ENCODE measurements around the gene PLIN4. TPM values are rescaled to one million over a fixed set of nuclear protein-coding genes. Genes with fewer than 3 reads are reported as not detected.

PLIN4 gene
- total and polyA plus RNA-seq, 9 of the 15 experiments (the other 6 are each of a cell fraction or from before 2014, with no cell fraction given): 0.04 to 0.16 (median 0.07) TPM; not detected in 3

DNA sequence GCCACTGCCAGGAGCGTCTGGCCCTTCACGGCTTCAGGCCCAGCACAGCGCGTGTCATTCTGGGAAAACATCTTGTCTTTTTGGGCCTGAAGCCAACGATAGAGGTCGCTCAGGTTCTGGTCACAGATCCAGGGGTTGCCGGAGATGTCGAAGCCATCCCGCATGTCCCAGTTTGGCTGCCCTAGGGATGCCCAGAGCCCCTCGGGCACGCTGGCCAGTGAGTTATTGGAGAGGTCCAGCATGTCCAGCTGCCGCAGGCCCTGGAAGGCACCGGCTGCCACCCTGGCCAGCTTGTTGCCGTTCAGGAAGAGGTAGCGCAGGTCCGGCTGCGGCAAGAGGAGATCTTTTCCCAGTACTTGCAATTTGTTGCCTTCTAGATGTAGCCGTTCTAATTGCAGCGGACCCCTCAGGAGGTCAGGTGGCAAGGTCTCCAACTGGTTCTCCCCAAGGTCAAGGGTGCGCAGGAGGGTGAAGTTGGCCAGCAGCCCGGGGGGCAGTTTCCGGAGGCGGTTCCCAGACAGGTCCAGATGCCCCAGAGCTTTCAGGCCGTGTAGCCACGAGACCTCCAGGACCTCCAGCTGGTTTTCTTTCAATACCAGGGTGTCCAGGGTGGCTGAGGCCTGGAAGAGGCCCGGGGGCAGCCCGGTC is 19.8 kb upstream of the PLIN4 start (continued):
- TF ChIP-seq, protein P1, sequence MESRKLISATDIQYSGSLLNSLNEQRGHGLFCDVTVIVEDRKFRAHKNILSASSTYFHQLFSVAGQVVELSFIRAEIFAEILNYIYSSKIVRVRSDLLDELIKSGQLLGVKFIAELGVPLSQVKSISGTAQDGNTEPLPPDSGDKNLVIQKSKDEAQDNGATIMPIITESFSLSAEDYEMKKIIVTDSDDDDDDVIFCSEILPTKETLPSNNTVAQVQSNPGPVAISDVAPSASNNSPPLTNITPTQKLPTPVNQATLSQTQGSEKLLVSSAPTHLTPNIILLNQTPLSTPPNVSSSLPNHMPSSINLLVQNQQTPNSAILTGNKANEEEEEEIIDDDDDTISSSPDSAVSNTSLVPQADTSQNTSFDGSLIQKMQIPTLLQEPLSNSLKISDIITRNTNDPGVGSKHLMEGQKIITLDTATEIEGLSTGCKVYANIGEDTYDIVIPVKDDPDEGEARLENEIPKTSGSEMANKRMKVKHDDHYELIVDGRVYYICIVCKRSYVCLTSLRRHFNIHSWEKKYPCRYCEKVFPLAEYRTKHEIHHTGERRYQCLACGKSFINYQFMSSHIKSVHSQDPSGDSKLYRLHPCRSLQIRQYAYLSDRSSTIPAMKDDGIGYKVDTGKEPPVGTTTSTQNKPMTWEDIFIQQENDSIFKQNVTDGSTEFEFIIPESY (CRISPR knock-in tag; IDR thresholded peaks at IDR 0.05): 0 out of 2 replicates have a peak, but pooled peaks have one; percentile 27
- TF ChIP-seq ZNF347 (CRISPR knock-in tag; IDR thresholded peaks at IDR 0.05; ENCODE audit: low read depth): no peak
- no peak for TF ChIP-seq U2AF2 (optimal IDR thresholded peaks at IDR 0.05; ENCODE audit: low read depth, low read length)
- TF ChIP-seq TCF7L2 (IDR thresholded peaks at IDR 0.05; ENCODE audit: low read depth, low read length): no peak
- no peak for TF ChIP-seq SMAD4 (CRISPR knock-in tag; conservative IDR thresholded peaks at IDR 0.05)
- TF ChIP-seq, protein P2, sequence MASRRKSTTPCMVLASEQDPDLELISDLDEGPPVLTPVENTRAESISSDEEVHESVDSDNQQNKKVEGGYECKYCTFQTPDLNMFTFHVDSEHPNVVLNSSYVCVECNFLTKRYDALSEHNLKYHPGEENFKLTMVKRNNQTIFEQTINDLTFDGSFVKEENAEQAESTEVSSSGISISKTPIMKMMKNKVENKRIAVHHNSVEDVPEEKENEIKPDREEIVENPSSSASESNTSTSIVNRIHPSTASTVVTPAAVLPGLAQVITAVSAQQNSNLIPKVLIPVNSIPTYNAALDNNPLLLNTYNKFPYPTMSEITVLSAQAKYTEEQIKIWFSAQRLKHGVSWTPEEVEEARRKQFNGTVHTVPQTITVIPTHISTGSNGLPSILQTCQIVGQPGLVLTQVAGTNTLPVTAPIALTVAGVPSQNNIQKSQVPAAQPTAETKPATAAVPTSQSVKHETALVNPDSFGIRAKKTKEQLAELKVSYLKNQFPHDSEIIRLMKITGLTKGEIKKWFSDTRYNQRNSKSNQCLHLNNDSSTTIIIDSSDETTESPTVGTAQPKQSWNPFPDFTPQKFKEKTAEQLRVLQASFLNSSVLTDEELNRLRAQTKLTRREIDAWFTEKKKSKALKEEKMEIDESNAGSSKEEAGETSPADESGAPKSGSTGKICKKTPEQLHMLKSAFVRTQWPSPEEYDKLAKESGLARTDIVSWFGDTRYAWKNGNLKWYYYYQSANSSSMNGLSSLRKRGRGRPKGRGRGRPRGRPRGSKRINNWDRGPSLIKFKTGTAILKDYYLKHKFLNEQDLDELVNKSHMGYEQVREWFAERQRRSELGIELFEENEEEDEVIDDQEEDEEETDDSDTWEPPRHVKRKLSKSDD (conservative IDR thresholded peaks at IDR 0.05; ENCODE audit: low read length): no peak
- TF ChIP-seq RAD21 (CRISPR knock-in tag; conservative IDR thresholded peaks at IDR 0.05 in 1 of 2, IDR thresholded peaks at IDR 0.05 in 1 of 2): peak in 1 of 2 experiments; percentile 14; a peak in 1 of 4 replicates
- TF ChIP-seq RCOR1 (IDR thresholded peaks at IDR 0.05; ENCODE audit: borderline replicate concordance in 1 of 2, low read depth in 2 of 2, low read length in 2 of 2): no peak
- TF ChIP-seq ZNF175 (CRISPR knock-in tag; IDR thresholded peaks at IDR 0.05; ENCODE audit: low read depth): no peak
- TF ChIP-seq, protein P3, sequence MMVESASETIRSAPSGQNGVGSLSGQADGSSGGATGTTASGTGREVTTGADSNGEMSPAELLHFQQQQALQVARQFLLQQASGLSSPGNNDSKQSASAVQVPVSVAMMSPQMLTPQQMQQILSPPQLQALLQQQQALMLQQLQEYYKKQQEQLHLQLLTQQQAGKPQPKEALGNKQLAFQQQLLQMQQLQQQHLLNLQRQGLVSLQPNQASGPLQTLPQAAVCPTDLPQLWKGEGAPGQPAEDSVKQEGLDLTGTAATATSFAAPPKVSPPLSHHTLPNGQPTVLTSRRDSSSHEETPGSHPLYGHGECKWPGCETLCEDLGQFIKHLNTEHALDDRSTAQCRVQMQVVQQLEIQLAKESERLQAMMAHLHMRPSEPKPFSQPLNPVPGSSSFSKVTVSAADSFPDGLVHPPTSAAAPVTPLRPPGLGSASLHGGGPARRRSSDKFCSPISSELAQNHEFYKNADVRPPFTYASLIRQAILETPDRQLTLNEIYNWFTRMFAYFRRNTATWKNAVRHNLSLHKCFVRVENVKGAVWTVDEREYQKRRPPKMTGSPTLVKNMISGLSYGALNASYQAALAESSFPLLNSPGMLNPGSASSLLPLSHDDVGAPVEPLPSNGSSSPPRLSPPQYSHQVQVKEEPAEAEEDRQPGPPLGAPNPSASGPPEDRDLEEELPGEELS (CRISPR knock-in tag; IDR thresholded peaks at IDR 0.05; ENCODE audit: borderline replicate concordance): no peak
- TF ChIP-seq, protein P4, sequence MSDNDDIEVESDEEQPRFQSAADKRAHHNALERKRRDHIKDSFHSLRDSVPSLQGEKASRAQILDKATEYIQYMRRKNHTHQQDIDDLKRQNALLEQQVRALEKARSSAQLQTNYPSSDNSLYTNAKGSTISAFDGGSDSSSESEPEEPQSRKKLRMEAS (CRISPR knock-in tag; IDR thresholded peaks at IDR 0.05): no peak
- no peak for TF ChIP-seq CREB5 (CRISPR knock-in tag; IDR thresholded peaks at IDR 0.05)
- TF ChIP-seq CTCF (IDR thresholded peaks at IDR 0.05 in 2 of 3, conservative IDR thresholded peaks at IDR 0.05 in 1 of 3; ENCODE audit: insufficient read depth in 2 of 3, low read depth in 1 of 3, low read length in 3 of 3): peak; percentile 22 to 38 (median 23); a peak in 3 of 6 replicates
- TF ChIP-seq MECOM (CRISPR knock-in tag; IDR thresholded peaks at IDR 0.05): no peak
- TF ChIP-seq DNMT1 (IDR thresholded peaks at IDR 0.05): no peak
- no peak for TF ChIP-seq MIER1 (IDR thresholded peaks at IDR 0.05; ENCODE audit: low read depth)

Measured in K562 (cell line).